K562 (cell line): ENCODE results near the gene C4A. TPM values are rescaled to one million over a fixed set of nuclear protein-coding genes. Genes with fewer than 3 reads are reported as not detected.

Source experiments
- MGA ChIP-seq: fragments of 450-650 bp; IDR thresholded peaks from 2 replicates; pipeline ENCODE4 v1.6.1; 2016; ENCODE audit warnings: mild to moderate bottlenecking, moderate library complexity
- NR0B1 ChIP-seq: fragments of 450-650 bp; IDR thresholded peaks from one replicate; pipeline ENCODE4 v1.6.1; 2018; ENCODE audit warnings: mild to moderate bottlenecking, moderate library complexity; ENCODE audit not compliant: partially characterized antibody
- PATZ1 ChIP-seq: fragments of 250-450 bp; sonication (Bioruptor Pico); IDR thresholded peaks from 2 replicates; pipeline ENCODE4 v1.5.0; 2020; ENCODE audit warnings: mild to moderate bottlenecking, borderline replicate concordance
- RBM22 ChIP-seq: fragments of 200-400 bp; formaldehyde crosslinking; IDR thresholded peaks from 2 replicates; pipeline ENCODE4 v1.6.1; 2018; ENCODE audit warnings: low read length, low read depth; ENCODE audit not compliant: poor library complexity, severe bottlenecking
- TOE1 ChIP-seq, 2 experiments: fragments of 450-650 bp in 1 of 2; sonication (generic) in 1 of 2; formaldehyde crosslinking in 1 of 2; IDR thresholded peaks; 2 replicates each; pipeline versions ENCODE4 v1.7.1 to v1.8.0; 2016 to 2022; ENCODE audit warnings: borderline replicate concordance in 2 of 2, mild to moderate bottlenecking in 2 of 2, antibody characterized with exemption in 1 of 2, inconsistent platforms in 1 of 2, low read depth in 1 of 2, missing genetic modification reagents in 1 of 2, moderate library complexity in 1 of 2
- ZNF395 ChIP-seq: fragments of 200-800 bp; sonication (Bioruptor generic); IDR thresholded peaks from 2 replicates; pipeline ENCODE4 v1.6.1; 2017; ENCODE audit warnings: missing genetic modification characterization, missing compliant biosample characterization
- polyA plus RNA-seq, 8 experiments: library from polyadenylated mRNA; depleted of rRNA in 4 of 8; stranded (reverse) in 5 of 8; unstranded in 3 of 8; fragments of >200 nt; fragmentation: Nextera tagmentation in 2 of 8; fragmentation: Illumina TruSeq in 1 of 8; extraction: Ambion mirVana in 2 of 8; extraction: Trizol in 1 of 8; gene quantifications; 2 replicates each; pipeline versions ENCODE4 v1.2.1 to v1.2.3, GENCODE V29; 2011 to 2014; ENCODE audit warnings: inconsistent platforms in 1 of 8, missing spikeins in 1 of 8
- total RNA-seq, 7 experiments: library from RNA; depleted of rRNA in 6 of 7; stranded (reverse); fragments of >200 nt in 6 of 7; fragmentation: Illumina TruSeq in 2 of 7; extraction: Trizol in 2 of 7; gene quantifications; 2 replicates each; pipeline versions ENCODE4 v1.2.1 to v1.2.3, GENCODE V29; 2011 to 2021; ENCODE audit warnings: low replicate concordance in 1 of 7

Gene C4A
- total and polyA plus RNA-seq, 9 of the 15 experiments (the other 6 are each of a cell fraction or from before 2014, with no cell fraction given): 0.27 to 7.6 (median 5.0) TPM

- TF ChIP-seq MGA (peak; percentile 27; the same call in 1 of the 2 replicates), NR0B1 (no peak), RBM22 (no peak), ZNF395 (0 out of 2 replicates have a peak, but pooled peaks have one; percentile 65), TOE1 (IDR thresholded peaks at IDR 0.05; ENCODE audit: borderline replicate concordance) (peak; percentile 71), TOE1 (CRISPR knock-in tag; IDR thresholded peaks at IDR 0.05; ENCODE audit: borderline replicate concordance, low read depth) (no peak), PATZ1 (no peak)
Observed at GRCh38 chr6:31979238-31979898, 2.5 kb upstream of the C4A start (continued).
